Ramos (cell line): ENCODE measurements around the gene FRRS1.

ENCODE experiments used
- in situ Hi-C: fragments of 300-500 bp; cut with MboI; formaldehyde crosslinking; loops from one replicate; pipeline ENCODE4 v1.14.3; 2022; ENCODE audit warnings: low sequenced_read_pairs; ENCODE audit not compliant: unreplicated experiment

Gene FRRS1

DNA sequence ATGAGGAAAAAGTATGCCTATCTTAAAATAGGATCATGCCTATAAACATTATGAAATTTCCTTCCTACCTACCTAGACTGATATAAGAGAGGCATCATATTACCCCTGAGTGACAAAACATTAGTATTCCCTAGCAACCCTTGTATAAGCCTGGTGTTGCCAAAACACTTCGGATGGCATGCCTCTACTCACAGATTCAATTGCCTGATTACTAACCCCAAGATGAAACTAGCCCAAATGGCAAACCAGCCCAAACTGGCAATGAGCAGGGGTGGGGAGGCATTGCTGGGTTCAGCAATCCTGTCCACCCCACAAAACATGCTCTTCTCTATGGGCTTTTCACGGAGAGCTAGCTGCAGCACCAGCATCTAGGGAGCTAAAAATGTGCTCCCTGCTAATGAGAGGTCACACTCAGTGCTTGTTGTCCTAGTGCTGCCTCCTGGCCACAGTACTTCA lies 106.7 kb downstream of the FRRS1 start:
- in situ Hi-C loops: no loop called here
